IPS-18c (cell line): ENCODE results near the gene SLPI.

ENCODE experiments used
- H3K4me3 ChIP-seq: 2 replicates; pipeline ENCODE4 v1.7.0; 2013; ENCODE audit warnings: low read depth, mild to moderate bottlenecking, low read length, moderate library complexity; ENCODE audit not compliant: insufficient read depth
- H3K9me3 ChIP-seq: one replicate; pipeline ENCODE4 v1.6.1; 2013; ENCODE audit warnings: mild to moderate bottlenecking, low read length, moderate library complexity; ENCODE audit not compliant: control insufficient read depth, insufficient read depth

Gene SLPI

GRCh38 chr20:45283551-45284057 lies 29.2 kb upstream of the SLPI start:
- Histone ChIP-seq H3K4me3 (no peak overlapping the region), H3K9me3 (no peaks in the 10 kb centered on the region)

DNA sequence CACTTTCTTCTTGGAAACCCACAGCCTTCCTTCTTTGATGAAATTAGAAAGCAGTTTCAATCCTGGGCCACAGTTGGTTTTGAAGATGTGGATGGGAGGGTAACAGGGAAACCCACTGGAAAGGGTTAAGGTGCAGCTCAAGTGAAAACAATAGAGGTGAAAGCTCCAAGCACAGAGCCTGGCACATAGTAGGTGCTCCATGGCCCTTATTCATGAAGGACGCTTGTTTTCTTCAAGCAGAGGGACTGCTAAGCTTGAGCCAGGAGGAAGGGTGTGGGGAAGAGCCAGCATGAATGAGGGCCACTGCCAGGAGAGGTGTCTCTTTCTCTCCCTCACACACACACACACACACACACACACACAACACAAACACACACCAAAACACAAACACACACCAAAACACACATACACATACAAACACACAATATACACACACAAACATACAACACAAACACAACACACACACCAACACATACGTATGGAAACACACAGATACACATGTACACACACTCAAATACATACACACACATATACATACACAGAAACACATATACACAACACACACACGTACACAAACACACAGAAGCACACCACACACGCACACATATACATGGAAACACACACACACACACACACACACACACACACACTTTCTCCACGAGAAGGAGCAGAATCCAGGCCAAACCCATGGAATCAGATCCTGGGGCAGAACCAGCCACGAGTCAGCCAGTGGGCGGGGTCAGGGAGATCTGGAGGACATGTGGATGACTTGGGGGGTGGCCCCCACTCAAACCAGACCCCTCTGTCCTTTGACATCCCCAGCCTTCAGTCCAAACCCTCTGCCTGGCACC lies 28.6 kb upstream of the SLPI start:
- Histone ChIP-seq H3K4me3 (no peak overlapping the region), H3K9me3 (no peaks in the 10 kb centered on the region)

GRCh38 chr20:45279992-45280391 lies 25.6 kb upstream of the SLPI start:
- no peaks in the 10 kb centered on the region for H3K9me3 ChIP-seq
- H3K4me3 ChIP-seq, result no peak overlapping the region

DNA sequence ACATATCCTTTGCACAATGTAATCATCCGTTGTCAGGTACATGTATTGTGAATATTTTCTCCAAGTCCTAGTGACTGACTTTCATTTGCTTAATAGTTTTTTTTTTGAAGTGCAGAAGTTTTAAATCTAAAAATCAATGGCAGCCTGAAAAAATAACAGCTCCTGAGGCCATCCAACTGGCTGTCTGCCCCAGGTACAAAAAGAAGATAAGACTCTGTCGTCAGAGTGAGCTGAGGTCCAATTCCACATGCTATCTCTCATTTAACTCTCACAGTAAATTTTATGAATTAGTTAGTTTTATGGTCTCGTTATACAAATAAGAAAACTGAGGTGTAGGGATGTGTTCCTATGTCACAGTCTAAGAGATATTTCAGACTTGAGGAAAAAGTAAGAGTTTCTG lies 21.0 kb upstream of the SLPI start:
- Histone ChIP-seq H3K4me3 (no peak overlapping the region), H3K9me3 (no peaks in the 10 kb centered on the region)

GRCh38 chr20:45269754-45270270 lies 15.4 kb upstream of the SLPI start:
- no peak overlapping the region for H3K4me3 ChIP-seq

GRCh38 chr20:45269056-45269455 lies 14.7 kb upstream of the SLPI start:
- Histone ChIP-seq H3K9me3 (no peaks in the 10 kb centered on the region), H3K4me3 (no peak overlapping the region)

More at GRCh38 chr20:45269754-45270270, 15.4 kb upstream of the SLPI start:
- no peaks in the 10 kb centered on the region for H3K9me3 ChIP-seq

- Histone ChIP-seq H3K9me3 (no peaks in the 10 kb centered on the region), H3K4me3 (no peak overlapping the region)
Observed at GRCh38 chr20:45268531-45268930, 14.2 kb upstream of the SLPI start.

DNA sequence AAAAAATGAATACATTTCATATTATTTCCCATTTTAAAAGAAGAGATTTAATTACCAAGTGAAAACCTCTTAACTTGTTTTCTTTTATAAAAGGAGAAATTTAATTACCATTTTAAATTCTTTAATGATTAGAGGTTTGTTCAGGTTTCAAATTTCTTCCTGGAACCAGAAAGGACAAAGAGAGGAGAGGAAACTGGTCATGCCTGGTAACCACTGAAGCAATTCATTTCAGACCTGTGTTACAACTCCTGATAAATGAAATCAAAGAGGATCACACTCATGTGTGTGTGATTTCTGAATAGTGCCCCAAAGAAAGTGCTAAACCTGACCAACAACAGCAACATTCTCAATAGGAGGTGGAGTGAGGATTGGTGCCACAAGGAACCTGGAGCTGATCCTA lies 12.6 kb upstream of the SLPI start:
- Histone ChIP-seq H3K9me3 (no peaks in the 10 kb centered on the region), H3K4me3 (no peak overlapping the region)

DNA sequence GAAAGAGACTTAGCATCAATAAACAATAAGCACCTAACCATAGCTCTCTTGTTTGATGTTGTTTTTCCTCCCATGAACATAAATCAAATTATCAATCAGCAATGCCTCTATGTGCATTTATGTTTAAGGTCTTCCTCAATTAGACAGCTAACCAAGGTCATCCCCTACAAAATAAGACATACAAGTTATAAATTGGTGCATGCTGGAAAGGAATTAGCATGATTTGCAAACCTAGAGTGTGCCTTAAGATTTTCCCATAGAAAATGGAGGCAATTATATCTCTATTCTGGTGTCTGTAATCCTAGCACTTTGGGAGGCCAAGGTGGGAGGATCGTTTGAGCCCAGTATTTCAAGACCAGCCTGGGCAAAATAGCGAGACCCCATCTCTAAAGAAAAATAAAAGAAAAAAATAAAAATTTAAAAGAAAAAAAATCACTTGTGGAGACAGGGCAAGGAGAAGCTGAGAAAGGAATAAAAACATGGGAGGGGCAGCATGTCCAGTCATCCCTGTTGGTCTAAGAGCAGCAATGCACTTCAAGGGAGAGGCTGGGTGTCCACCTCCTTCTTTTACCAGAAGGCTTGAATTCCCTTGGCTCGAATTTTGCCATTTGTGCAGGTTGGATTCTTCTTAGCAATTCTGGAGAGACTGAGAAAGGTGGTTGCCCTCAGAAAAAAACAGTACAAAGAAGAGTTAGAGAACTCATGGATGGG lies 9.3 kb upstream of the SLPI start:
- Histone ChIP-seq H3K4me3 (no peak overlapping the region), H3K9me3 (no peaks in the 10 kb centered on the region)

DNA sequence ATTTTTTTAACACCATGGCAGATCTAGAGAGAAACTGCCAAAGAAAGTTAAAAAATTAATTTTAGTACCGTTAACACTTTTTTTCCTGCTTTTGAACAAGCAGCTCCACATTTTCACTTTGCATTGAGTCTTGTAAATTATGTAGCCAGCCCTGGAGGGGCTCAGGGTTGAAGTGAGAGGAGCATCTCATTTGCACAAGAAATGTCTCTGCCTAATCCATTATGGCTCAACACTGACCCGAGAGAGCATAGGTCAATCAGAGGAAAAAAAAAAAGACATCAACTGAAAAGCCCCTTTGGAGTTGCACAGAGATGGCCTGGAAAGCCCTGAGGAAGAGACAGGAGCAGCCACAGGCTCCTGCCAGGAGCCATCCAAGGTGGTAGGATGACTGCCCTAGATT lies 4.3 kb upstream of the SLPI start:
- Histone ChIP-seq H3K9me3 (no peaks in the 10 kb centered on the region), H3K4me3 (no peak overlapping the region)

GRCh38 chr20:45258259-45258658 lies 3.9 kb upstream of the SLPI start:
- no peak overlapping the region for H3K4me3 ChIP-seq
- no peaks in the 10 kb centered on the region for H3K9me3 ChIP-seq

DNA sequence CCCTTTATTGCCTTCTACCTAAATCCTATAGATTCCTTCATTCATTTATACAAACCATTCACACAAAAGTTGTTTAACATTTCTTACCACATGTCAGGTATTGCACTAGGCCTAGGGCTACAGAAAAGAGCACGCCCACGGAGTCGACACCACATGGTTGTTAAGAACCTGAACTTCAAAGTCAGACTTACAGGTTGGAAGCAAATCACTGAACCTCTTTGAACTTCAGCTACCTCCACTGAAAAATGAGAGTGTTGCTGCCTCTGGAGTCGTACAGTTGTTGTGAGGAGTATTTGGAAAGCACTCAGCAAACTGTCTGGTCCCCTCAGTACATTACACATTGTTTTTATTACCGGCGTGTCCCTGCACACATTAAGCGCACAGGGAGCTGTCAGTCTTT lies 3.3 kb upstream of the SLPI start:
- Histone ChIP-seq H3K9me3 (no peaks in the 10 kb centered on the region), H3K4me3 (no peak overlapping the region)

DNA sequence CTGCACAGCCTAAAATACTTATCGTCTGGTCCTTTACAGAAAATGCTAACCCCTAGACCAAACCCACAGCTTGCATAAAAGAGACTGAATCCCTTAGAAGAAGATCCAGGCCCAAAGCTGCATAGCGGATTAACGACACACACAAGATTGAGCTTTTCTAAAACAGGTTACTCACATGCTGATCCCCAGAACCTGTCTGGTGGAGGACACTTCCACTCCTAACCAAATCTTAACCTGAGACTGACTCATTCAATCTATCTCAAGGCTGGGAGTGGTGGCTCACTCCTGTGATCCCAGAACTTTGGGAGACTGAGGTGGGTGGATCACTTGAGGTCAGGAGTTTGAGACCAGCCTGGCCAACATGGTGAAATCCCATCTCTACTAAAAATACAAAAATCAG lies 2.8 kb upstream of the SLPI start:
- H3K4me3 ChIP-seq, result no peak overlapping the region
- H3K9me3 ChIP-seq, result no peaks in the 10 kb centered on the region

GRCh38 chr20:45253261-45253660 lies 1.1 kb downstream of the SLPI start:
- Histone ChIP-seq H3K9me3 (no peaks in the 10 kb centered on the region), H3K4me3 (no peak overlapping the region)

DNA sequence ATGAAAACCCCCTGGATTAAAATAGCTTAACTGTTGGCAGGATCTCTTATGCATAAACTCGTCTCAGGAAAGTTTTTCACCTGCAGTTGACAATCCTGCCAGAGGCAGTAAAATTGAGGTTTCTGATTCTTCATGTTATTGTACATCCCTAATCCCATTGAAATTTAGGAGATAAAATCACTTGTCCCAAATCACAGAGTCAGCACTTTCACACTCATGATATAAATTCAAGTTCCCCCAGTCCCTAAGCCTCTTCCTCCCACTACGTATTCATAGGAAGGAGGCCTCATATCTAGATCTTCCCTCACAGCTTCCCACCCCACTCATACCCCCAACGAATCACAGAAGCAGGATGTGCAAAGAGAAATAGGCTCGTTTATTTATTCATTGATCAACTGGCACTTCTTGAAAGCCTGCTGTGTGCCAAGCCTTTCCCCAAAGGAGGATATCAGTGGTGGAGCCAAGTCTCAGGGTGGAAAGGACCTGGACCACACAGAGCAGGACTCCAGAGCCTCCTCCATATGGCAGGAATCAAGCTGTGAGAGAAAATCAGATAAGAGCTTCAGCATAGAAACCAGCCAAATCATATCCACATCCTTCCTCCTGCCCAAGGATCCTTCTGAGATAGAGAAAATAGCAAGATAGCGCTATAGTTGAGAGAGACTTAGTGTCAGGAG lies 2.3 kb downstream of the SLPI start:
- no peaks in the 10 kb centered on the region for H3K9me3 ChIP-seq
- no peak overlapping the region for H3K4me3 ChIP-seq

- Histone ChIP-seq H3K9me3 (no peaks in the 10 kb centered on the region), H3K4me3 (no peak overlapping the region)
Observed at GRCh38 chr20:45248609-45249008, 5.8 kb downstream of the SLPI start.

DNA sequence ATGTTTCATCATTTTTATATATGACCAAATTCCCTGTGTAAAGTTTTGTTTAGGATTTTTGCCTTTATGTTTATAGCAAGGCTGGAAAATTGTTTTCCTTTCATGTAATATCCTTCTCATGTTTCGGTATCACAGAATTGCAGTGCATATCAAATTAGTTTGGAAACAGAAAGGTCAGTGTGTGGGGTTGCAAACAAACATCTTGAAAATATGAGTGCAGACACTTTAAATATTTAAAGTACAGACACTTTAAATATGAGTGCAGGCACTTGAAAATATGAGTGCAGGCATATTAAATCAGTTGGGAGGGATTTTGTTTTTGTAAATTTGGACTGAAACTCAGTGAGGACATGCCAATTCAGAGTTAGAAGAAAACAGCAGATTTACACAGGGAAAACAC lies 6.5 kb downstream of the SLPI start:
- H3K9me3 ChIP-seq, result no peaks in the 10 kb centered on the region
- no peak overlapping the region for H3K4me3 ChIP-seq

DNA sequence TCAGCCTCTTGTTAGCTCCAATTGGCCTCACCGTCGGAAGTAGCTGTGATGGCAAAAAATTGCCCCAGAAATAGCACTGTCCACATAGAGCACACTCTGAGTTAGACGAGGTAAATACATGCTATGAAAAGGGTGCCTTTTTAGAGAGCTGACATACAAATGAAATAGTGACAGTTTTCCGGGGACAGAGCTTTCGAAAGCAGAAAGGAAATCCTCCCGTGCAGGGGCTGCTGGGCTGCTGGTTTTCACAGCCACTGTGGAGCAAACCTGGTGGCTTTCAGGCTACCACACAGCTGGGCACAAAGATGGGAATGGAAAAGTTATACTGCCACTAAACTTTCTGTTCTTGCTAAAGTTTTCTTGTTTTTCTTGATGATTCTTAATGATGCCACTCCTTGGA lies 8.3 kb downstream of the SLPI start:
- H3K4me3 ChIP-seq, result no peak overlapping the region
- H3K9me3 ChIP-seq, result no peaks in the 10 kb centered on the region
